ENCODE measurements around the gene SNX25. TPM values are rescaled to one million over a fixed set of nuclear protein-coding genes. Genes with fewer than 3 reads are reported as not detected.

SNX25 gene
- polyA plus RNA-seq (6.4 and 7.9 TPM in 2 replicates), polyA minus RNA-seq (14.6 and 26.5 TPM in 2 replicates)

GRCh38 chr4:185209031-185209851, at the start of gene SNX25:
Gene SNX25 (plus strand): TSS chr4:185209598. CDS start chr4:185209827, 229 bp downstream.
- H3K9ac ChIP-seq (ENCODE audit: low read length): peak within 1 kb of the TSS; percentile 56
- peaks cover 7% of the 10 kb centered on the region for H3K79me2 ChIP-seq (replicated peaks; ENCODE audit: insufficient read depth, low read length)
- TF ChIP-seq SMC3 (conservative IDR thresholded peaks at IDR 0.05; ENCODE audit: poor library complexity) (no peak), EP300 (conservative IDR thresholded peaks at IDR 0.05; ENCODE audit: poor library complexity, severe bottlenecking) (peak; percentile 30), POLR2AphosphoS5 (IDR thresholded peaks at IDR 0.05) (no peak), TAF1 (IDR thresholded peaks at IDR 0.05; ENCODE audit: low read depth) (no peak), MXI1 (conservative IDR thresholded peaks at IDR 0.05; ENCODE audit: poor library complexity, severe bottlenecking) (no peak), EZH2 (IDR thresholded peaks at IDR 0.05; ENCODE audit: borderline replicate concordance, insufficient read depth, low read length, poor library complexity, severe bottlenecking) (no peak), RAD21 (conservative IDR thresholded peaks at IDR 0.05) (no peak), CTCF (IDR thresholded peaks at IDR 0.05; ENCODE audit: poor library complexity, severe bottlenecking) (peak; percentile 46)
- TF ChIP-seq, protein P1, sequence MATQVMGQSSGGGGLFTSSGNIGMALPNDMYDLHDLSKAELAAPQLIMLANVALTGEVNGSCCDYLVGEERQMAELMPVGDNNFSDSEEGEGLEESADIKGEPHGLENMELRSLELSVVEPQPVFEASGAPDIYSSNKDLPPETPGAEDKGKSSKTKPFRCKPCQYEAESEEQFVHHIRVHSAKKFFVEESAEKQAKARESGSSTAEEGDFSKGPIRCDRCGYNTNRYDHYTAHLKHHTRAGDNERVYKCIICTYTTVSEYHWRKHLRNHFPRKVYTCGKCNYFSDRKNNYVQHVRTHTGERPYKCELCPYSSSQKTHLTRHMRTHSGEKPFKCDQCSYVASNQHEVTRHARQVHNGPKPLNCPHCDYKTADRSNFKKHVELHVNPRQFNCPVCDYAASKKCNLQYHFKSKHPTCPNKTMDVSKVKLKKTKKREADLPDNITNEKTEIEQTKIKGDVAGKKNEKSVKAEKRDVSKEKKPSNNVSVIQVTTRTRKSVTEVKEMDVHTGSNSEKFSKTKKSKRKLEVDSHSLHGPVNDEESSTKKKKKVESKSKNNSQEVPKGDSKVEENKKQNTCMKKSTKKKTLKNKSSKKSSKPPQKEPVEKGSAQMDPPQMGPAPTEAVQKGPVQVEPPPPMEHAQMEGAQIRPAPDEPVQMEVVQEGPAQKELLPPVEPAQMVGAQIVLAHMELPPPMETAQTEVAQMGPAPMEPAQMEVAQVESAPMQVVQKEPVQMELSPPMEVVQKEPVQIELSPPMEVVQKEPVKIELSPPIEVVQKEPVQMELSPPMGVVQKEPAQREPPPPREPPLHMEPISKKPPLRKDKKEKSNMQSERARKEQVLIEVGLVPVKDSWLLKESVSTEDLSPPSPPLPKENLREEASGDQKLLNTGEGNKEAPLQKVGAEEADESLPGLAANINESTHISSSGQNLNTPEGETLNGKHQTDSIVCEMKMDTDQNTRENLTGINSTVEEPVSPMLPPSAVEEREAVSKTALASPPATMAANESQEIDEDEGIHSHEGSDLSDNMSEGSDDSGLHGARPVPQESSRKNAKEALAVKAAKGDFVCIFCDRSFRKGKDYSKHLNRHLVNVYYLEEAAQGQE (IDR thresholded peaks at IDR 0.05; ENCODE audit: borderline replicate concordance): peak; percentile 50
- no peaks in the 10 kb centered on the region for H3K9me2 ChIP-seq (ENCODE audit: insufficient read depth, low read length)
- peak within 1 kb of the TSS; percentile 49 for H2AFZ ChIP-seq (ENCODE audit: low read depth, low read length)
- H3K9me3 ChIP-seq (ENCODE audit: low read length): no peaks in the 10 kb centered on the region
- H3K36me3 ChIP-seq (ENCODE audit: insufficient read depth, low read length): no peaks in the 10 kb centered on the region
- H3F3A ChIP-seq (ENCODE audit: insufficient read depth, low read length, poor library complexity, severe bottlenecking): peaks cover 6% of the 10 kb centered on the region
- H3K27ac ChIP-seq (ENCODE audit: low read length): no peak within 1 kb of the TSS
- no peaks in the 10 kb centered on the region for H4K20me1 ChIP-seq (ENCODE audit: insufficient read depth)
- no peaks in the 10 kb centered on the region for H3K27me3 ChIP-seq (ENCODE audit: insufficient read depth, low read depth, low read length)
- H3K4me2 ChIP-seq (ENCODE audit: low read length): peak within 1 kb of the TSS; percentile 86
- H3K4me3 ChIP-seq (ENCODE audit: low read length): peak within 1 kb of the TSS; percentile 86

DNA sequence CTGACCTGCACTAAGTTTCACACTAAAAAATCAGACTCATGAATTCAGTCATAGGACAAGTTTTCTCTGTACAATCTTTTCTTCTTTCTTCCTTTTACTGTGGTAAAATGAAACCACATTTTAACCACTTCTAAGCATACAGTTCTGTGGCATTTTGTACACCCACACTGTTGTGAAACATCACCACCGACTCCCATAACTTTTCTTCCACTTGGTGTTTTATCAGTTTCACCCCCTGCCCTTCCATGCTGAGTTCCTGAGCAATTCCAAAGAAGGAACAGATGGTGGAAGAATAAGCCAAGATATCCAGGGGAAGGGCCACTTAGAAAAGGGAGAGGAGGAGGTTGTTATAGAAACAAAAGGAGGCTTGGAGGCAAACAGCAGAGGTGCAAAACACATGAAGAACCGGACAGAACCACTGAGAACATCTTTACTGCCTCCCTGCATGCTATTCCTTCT, 43.8 kb upstream of the SNX25 start:
- Histone ChIP-seq H3K4me3 (ENCODE audit: low read length) (no peak overlapping the region), H4K20me1 (ENCODE audit: insufficient read depth) (no peaks in the 10 kb centered on the region), H3K27me3 (ENCODE audit: insufficient read depth, low read depth, low read length) (no peaks in the 10 kb centered on the region), H3K9me2 (ENCODE audit: insufficient read depth, low read length) (no peaks in the 10 kb centered on the region), H3K27ac (ENCODE audit: low read length) (no peak overlapping the region), H3K9me3 (ENCODE audit: low read length) (no peaks in the 10 kb centered on the region), H2AFZ (ENCODE audit: low read depth, low read length) (no peak overlapping the region), H3K79me2 (replicated peaks; ENCODE audit: insufficient read depth, low read length) (no peaks in the 10 kb centered on the region), H3K36me3 (ENCODE audit: insufficient read depth, low read length) (no peaks in the 10 kb centered on the region), H3K4me2 (ENCODE audit: low read length) (no peak overlapping the region), H3F3A (ENCODE audit: insufficient read depth, low read length, poor library complexity, severe bottlenecking) (no peaks in the 10 kb centered on the region), H3K9ac (ENCODE audit: low read length) (no peak overlapping the region)
- TF ChIP-seq EP300 (conservative IDR thresholded peaks at IDR 0.05; ENCODE audit: poor library complexity, severe bottlenecking): no peak
- TF ChIP-seq, protein P1 (IDR thresholded peaks at IDR 0.05; ENCODE audit: borderline replicate concordance): no peak
- no peak for TF ChIP-seq TAF1 (IDR thresholded peaks at IDR 0.05; ENCODE audit: low read depth)
- TF ChIP-seq POLR2AphosphoS5 (IDR thresholded peaks at IDR 0.05): no peak
- no peak for TF ChIP-seq SMC3 (conservative IDR thresholded peaks at IDR 0.05; ENCODE audit: poor library complexity)

Measured in neural cell (in vitro differentiated cells).